ENCODE data around the gene SKIDA1. TPM values are rescaled to one million over a fixed set of nuclear protein-coding genes. Genes with fewer than 3 reads are reported as not detected.
A peak's percentile ranks its signal among the peaks of the same experiment; 100 is the strongest.

Gene SKIDA1
- total and polyA plus RNA-seq, 4 donors = 0.10 to 1.6 (median 0.80) TPM

- peaks cover 5 to 17% (median 8%) of the 10 kb centered on the region in 4 donors for H3K36me3 ChIP-seq (ENCODE audit: control insufficient read depth in 4 of 4, insufficient read depth in 4 of 4, low read length in 4 of 4)
- no peak for ATAC-seq (ENCODE audit: insufficient read depth, low FRiP score)
- peak in 2 of 3 donors; percentile 50 to 62 for DNase-seq
- no peaks in the 10 kb centered on the region for H3K9me3 ChIP-seq (ENCODE audit: control insufficient read depth in 4 of 4, insufficient read depth in 3 of 4, low read length in 3 of 4)
- H3K4me1 ChIP-seq (ENCODE audit: control insufficient read depth in 5 of 5, insufficient read depth in 5 of 5, low read length in 5 of 5) = peaks cover 0 to 16% (median 3%) of the 10 kb centered on the region in 5 donors
- peak overlapping the region; percentile 65 for H3K4me3 ChIP-seq
- H3K9ac ChIP-seq (ENCODE audit: insufficient read depth in 1 of 2, low read length in 2 of 2) = peak overlapping the region in 1 of 2 donors; percentile 8
- peak overlapping the region; percentile 72 to 92 for H3K27ac ChIP-seq (ENCODE audit: low read depth in 1 of 2, low read length in 1 of 2)
- H3K27me3 ChIP-seq (ENCODE audit: control insufficient read depth in 3 of 3, insufficient read depth in 3 of 3, low read length in 2 of 3) = no peaks in the 10 kb centered on the region
- 28 to 44% methylated on average over 9 of the region's 9 CpGs for whole genome bisulfite sequencing, 2 donors
- no peak for TF ChIP-seq CTCF (IDR thresholded peaks at IDR 0.05; ENCODE audit: control extremely low read depth, extremely low read depth)
Observed at GRCh38 chr10:21535494-21535965, 10.0 kb upstream of the SKIDA1 start.

- Histone ChIP-seq H3K9me3 (ENCODE audit: control insufficient read depth in 4 of 4, insufficient read depth in 3 of 4, low read length in 3 of 4) (no peaks in the 10 kb centered on the region), H3K27ac (ENCODE audit: low read depth in 1 of 2, low read length in 1 of 2) (peak overlapping the region; percentile 72 to 96), H3K4me1 (ENCODE audit: control insufficient read depth in 5 of 5, insufficient read depth in 5 of 5, low read length in 5 of 5) (peaks cover 0 to 16% (median 3%) of the 10 kb centered on the region in 5 donors), H3K36me3 (ENCODE audit: control insufficient read depth in 4 of 4, insufficient read depth in 4 of 4, low read length in 4 of 4) (peaks cover 5 to 12% (median 6%) of the 10 kb centered on the region in 4 donors), H3K27me3 (ENCODE audit: control insufficient read depth in 3 of 3, insufficient read depth in 3 of 3, low read length in 2 of 3) (no peaks in the 10 kb centered on the region), H3K4me3 (peak overlapping the region; percentile 88), H3K9ac (ENCODE audit: insufficient read depth in 1 of 2, low read length in 2 of 2) (peak overlapping the region in 1 of 2 donors; percentile 74)
- WGBS, 2 donors = 0 to 2% methylated on average over 48 to 96 of the region's 96 CpGs
- no peak for TF ChIP-seq CTCF (IDR thresholded peaks at IDR 0.05; ENCODE audit: control extremely low read depth, extremely low read depth)
- peak; percentile 80 to 83 (median 80) for DNase-seq
- ATAC-seq (ENCODE audit: insufficient read depth, low FRiP score) = peak; percentile 21
Observed at GRCh38 chr10:21534604-21535493, 9.4 kb upstream of the SKIDA1 start.

DNA sequence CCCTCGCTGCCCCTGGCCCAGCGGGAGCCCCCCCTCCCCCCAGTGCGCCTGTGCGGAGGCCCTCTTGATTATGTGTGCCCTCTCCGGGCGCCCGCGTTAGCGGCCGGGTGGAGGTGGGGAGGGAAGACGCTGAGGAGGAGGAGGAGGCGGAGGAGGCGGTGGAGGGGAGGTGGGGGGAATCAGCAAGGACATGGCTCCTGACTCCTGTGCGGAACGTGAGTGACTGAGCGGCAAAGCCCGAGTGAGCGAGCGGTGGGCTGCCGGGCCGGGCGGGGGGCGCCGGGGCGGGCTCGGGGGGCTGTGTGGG, 8.8 kb upstream of the SKIDA1 start:
- no peak for ATAC-seq (ENCODE audit: insufficient read depth, low FRiP score)
- no peaks in the 10 kb centered on the region for H3K9me3 ChIP-seq (ENCODE audit: control insufficient read depth in 4 of 4, insufficient read depth in 3 of 4, low read length in 3 of 4)
- H3K9ac ChIP-seq (ENCODE audit: insufficient read depth in 1 of 2, low read length in 2 of 2) = no peak overlapping the region
- H3K4me1 ChIP-seq (ENCODE audit: control insufficient read depth in 5 of 5, insufficient read depth in 5 of 5, low read length in 5 of 5) = peaks cover 0 to 19% (median 3%) of the 10 kb centered on the region in 5 donors
- DNase-seq = no peak
- H3K36me3 ChIP-seq (ENCODE audit: control insufficient read depth in 4 of 4, insufficient read depth in 4 of 4, low read length in 4 of 4) = peaks cover 2 to 10% (median 5%) of the 10 kb centered on the region in 4 donors
- peak overlapping the region; percentile 88 for H3K4me3 ChIP-seq
- WGBS, 2 donors = 3 to 5% methylated on average over 7 to 20 of the region's 26 CpGs
- no peaks in the 10 kb centered on the region for H3K27me3 ChIP-seq (ENCODE audit: control insufficient read depth in 3 of 3, insufficient read depth in 3 of 3, low read length in 2 of 3)
- peak overlapping the region; percentile 75 to 96 for H3K27ac ChIP-seq (ENCODE audit: low read depth in 1 of 2, low read length in 1 of 2)
- TF ChIP-seq CTCF (IDR thresholded peaks at IDR 0.05; ENCODE audit: control extremely low read depth, extremely low read depth) = no peak

Data from lung (tissue), 12 donors.